GM18526 (cell line): ENCODE measurements around the gene ARHGAP24.

Experiments used
- POLR2A ChIP-seq: IDR thresholded peaks from 3 replicates; pipeline ENCODE4 v1.6.1; 2011; ENCODE audit not compliant: insufficient read length; ENCODE audit errors: extremely low read depth

The ARHGAP24 gene

DNA sequence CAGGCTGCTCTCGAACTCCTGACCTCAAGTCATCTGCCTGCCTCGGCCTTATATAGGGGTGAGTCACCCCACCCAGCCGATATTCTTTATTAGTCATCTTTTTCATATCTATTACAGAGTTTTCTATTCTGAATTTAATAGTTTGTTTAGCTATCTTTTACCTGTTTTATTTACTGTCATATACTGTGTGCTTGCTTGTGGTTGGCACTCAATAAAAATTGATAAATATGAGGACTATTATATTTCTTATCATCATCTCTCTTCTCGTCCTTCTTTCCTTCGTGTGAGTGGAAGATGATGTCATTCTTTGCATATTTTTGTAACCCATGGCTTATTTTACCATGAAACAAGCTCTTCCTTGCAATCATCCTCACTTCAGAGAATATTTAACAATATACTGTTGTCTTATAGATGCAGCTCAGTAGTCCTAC lies 265.5 kb downstream of the ARHGAP24 start:
- TF ChIP-seq POLR2A, result no peak

- TF ChIP-seq POLR2A, result no peak
Measured at GRCh38 chr4:85741381-85741780, 266.4 kb downstream of the ARHGAP24 start.

GRCh38 chr4:85741921-85742591 lies 267.1 kb downstream of the ARHGAP24 start:
- TF ChIP-seq POLR2A, result no peak

DNA sequence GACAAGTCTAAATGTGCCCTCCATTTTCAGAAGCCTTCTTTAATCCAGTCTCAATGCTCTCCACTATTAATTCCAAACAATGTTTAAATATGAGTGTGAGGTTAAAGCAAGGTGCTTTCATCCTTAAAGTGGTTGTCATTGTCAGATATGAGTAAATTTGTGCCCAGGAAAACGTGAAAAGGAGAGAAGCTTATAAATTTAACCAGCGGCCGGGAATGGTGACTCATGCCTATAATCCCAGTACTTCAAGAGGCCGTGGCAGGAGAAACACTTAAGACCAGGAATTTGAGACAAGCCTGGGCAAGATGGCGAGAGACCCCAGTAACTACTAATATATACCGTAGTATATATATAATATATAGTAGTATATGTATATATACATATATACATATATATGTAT lies 270.0 kb downstream of the ARHGAP24 start:
- no peak for TF ChIP-seq POLR2A

GRCh38 chr4:85745939-85746338 lies 271.0 kb downstream of the ARHGAP24 start:
- no peak for TF ChIP-seq POLR2A

- TF ChIP-seq POLR2A, result no peak
Measured at GRCh38 chr4:85747882-85748491, 273.0 kb downstream of the ARHGAP24 start.

DNA sequence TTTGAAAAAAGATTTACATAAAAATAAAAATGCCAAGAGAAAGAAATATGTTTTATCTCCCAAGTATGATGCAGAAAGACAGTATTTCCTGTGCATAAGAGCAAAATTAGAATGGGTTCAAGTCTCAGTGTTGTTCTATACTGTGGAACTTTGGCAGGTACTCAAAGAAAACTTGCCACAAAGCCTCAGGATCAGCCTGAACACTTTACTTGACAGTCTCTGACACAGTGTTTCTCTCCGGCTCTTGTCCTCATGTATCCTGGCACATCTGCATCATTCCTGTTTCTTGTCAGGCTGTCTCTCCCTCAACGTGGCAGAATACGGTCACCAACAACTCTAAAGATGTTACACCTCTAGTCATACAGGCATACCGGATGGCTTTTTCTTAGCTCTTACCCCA lies 273.7 kb downstream of the ARHGAP24 start:
- no peak for TF ChIP-seq POLR2A

DNA sequence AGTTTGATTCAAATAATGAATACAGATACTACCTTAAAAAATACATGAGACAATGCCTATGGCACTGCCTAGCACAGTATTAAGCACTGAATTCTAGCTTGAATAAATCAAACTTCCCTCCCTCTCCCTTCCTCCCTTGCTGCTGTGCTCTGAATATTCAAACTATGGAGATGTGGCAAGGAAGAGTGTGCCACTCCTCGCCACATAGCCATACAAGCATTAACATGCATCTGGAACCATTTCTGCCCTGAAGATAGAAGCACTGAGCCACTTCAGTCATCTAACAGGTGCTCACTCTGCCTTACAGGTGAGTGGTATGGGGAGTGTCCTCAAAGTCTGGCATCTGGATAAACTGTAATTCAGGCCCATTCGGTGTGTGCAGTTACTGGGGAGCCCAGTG lies 276.9 kb downstream of the ARHGAP24 start:
- TF ChIP-seq POLR2A, result no peak

DNA sequence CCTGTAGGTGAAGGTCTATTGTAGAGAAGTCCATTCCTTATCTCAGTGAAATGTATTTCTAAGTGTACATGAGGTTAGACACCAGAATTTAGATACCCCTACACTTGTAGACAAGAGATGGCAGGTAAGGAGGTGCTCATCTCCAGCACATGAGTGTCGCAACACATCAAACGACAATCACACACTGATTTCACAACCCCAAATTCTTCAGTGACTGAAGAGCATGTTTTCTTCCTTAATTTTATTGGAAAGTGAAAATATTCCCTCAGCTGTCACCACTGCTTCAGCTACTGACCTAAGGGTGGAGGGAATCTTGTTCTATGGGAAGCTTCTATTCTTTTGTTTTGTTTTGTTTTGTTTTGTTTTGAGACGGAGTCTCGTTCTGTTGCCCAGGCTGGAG lies 280.3 kb downstream of the ARHGAP24 start:
- TF ChIP-seq POLR2A, result no peak

- TF ChIP-seq POLR2A, result no peak
Measured at GRCh38 chr4:85756938-85757337, 282.0 kb downstream of the ARHGAP24 start.

DNA sequence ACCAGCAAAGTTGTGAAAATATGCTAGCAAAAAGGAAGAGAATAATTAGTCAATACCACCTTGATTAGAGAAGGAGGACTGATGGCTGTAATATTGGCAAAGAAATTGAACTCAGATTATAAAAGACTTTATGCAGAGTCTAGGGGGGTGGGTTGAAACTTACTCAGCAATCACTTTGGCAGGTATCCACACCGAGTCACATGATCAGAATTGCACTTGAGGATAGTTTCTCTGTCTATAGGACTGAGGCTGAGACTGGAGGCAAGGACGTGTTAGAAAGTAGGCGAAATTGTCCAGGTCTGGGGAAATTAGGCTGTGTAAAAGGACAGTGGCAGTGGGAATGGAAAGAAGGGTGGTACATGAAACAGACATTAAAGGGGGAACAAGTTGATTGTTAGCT lies 284.4 kb downstream of the ARHGAP24 start:
- no peak for TF ChIP-seq POLR2A

- no peak for TF ChIP-seq POLR2A
Measured at GRCh38 chr4:85760511-85760910, 285.6 kb downstream of the ARHGAP24 start.

GRCh38 chr4:85761803-85762528 lies 287.0 kb downstream of the ARHGAP24 start:
- TF ChIP-seq POLR2A, result no peak

- no peak for TF ChIP-seq POLR2A
Measured at GRCh38 chr4:85762529-85762871, 287.6 kb downstream of the ARHGAP24 start.

DNA sequence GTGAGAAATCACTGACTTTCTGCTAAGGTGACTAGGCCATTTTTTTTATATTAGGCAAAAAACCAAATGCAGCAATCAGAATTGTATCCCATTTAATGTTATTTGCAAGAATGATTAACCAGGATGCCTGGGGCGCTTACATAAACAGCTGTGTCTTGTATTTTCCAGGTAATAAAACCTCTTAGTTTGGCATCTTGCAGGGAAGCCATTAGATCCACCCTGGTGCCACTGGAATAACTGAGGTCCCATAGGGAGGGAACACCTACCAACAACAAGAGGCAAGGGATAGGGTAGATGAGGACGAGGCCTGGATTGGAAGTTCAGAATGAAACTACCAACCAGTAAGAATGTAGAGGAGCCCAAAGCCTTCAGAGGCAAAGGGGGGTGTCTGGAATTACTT lies 288.3 kb downstream of the ARHGAP24 start:
- no peak for TF ChIP-seq POLR2A

- TF ChIP-seq POLR2A, result no peak
Measured at GRCh38 chr4:85767649-85768048, 292.7 kb downstream of the ARHGAP24 start.
